ENCODE results near the gene SIPA1L3.
"Not testable (repeated sequence)": the region's sequence is repeated elsewhere in the genome, so short reads cannot be mapped to it uniquely, and the experiment has no call there.

DNA sequence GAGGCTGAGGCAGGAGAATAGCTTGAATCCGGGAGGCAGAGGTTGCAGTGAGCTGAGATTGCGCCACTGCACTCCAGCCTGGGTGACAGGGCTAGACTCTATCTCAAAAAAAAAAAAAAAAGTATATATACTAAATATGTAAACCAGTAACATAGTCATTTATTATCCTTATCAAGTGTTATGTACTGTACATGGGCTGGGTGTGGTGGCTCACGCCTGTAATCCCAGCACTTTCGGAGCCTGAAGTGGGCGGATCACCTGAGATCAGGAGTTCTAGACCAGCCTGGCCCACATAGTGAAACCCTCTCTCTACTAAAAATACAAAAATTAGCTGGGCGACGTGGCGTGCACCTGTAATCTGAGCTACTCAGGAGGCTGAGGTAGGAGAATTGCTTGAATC is 17.6 kb downstream of the SIPA1L3 start:
- TF ChIP-seq, protein P1, sequence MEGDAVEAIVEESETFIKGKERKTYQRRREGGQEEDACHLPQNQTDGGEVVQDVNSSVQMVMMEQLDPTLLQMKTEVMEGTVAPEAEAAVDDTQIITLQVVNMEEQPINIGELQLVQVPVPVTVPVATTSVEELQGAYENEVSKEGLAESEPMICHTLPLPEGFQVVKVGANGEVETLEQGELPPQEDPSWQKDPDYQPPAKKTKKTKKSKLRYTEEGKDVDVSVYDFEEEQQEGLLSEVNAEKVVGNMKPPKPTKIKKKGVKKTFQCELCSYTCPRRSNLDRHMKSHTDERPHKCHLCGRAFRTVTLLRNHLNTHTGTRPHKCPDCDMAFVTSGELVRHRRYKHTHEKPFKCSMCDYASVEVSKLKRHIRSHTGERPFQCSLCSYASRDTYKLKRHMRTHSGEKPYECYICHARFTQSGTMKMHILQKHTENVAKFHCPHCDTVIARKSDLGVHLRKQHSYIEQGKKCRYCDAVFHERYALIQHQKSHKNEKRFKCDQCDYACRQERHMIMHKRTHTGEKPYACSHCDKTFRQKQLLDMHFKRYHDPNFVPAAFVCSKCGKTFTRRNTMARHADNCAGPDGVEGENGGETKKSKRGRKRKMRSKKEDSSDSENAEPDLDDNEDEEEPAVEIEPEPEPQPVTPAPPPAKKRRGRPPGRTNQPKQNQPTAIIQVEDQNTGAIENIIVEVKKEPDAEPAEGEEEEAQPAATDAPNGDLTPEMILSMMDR (IDR thresholded peaks at IDR 0.05; ENCODE audit: low read length) = not testable (repeated sequence)
- not testable (repeated sequence) for TF ChIP-seq EZH2phosphoT487 (IDR thresholded peaks at IDR 0.05; ENCODE audit: low read length); EZH2 (optimal IDR thresholded peaks at IDR 0.05; ENCODE audit: low read depth, low read length)
